ENCODE measurements around the gene CXCR4.

DNA sequence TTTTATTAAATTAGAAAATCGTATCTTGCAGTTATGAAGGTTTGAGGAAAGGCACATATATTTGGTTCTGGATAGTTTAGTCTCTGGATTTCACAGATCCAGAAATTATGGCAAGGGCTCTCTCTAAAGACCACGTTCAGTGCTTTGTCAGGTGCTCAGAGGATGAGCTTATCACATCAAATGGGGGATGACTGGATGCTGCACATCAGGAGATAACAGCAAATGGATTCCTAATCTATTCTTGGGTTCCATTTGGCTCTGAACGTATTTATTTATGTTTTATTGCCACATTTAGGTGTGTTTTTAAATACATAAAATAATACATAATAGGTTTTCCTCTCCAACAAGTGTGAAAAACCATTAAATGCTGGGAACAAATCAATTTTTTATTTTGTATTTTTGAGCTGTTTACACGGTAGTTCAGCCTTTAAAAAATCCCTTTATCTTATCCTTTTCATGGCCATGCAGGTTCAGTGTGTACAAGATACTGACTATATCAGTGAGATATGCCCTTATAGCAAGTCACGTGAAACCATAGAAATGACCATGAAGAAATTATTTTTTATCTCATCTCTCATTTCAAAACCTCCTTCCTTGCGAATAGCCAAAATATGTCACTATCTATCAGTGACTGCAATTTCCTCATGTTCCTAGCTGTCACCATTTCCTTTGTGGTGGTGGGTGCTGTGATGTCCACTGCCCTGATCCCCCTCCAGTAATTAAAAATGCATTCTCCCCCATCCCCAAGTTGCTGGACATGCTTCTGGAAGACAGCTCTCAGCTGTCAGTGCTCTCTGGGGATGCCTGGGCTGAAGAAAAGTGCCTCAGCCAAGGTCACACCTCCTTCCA is 25.9 kb upstream of the CXCR4 start:
- TF ChIP-seq, protein P1, sequence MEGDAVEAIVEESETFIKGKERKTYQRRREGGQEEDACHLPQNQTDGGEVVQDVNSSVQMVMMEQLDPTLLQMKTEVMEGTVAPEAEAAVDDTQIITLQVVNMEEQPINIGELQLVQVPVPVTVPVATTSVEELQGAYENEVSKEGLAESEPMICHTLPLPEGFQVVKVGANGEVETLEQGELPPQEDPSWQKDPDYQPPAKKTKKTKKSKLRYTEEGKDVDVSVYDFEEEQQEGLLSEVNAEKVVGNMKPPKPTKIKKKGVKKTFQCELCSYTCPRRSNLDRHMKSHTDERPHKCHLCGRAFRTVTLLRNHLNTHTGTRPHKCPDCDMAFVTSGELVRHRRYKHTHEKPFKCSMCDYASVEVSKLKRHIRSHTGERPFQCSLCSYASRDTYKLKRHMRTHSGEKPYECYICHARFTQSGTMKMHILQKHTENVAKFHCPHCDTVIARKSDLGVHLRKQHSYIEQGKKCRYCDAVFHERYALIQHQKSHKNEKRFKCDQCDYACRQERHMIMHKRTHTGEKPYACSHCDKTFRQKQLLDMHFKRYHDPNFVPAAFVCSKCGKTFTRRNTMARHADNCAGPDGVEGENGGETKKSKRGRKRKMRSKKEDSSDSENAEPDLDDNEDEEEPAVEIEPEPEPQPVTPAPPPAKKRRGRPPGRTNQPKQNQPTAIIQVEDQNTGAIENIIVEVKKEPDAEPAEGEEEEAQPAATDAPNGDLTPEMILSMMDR (IDR thresholded peaks at IDR 0.05), result no peak
- no peak for TF ChIP-seq POLR2A (IDR thresholded peaks at IDR 0.05)
